ENCODE results near the gene ZNF366.

ZNF366 gene

DNA sequence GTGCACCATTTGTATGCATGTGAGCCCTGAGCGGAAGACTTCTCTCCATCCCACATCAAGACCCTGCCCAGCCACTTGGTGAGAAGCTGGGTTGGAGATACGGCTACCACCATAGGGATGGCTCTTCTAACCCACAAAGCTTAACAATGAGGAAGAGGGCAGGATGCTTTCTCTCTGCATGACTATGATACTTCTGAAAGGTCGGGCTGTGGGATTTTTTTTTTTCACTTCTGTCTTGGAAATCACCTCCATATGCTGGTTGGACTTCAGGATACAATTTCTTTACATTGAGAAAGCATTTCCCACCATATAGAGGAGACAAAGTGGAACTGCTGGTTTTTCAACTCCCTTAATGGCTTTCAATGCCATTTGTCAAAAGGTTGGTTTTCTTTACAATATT is 30.5 kb downstream of the ZNF366 start:
- DNase-seq (ENCODE audit: extremely low spot score), result no peak
- POLR2A ChIA-PET, result interaction anchor here (1.3 kb wide), 1 partner anchor 11 kb away, joined by 5 read pairs; no protein-coding TSS in a partner anchor
- TF ChIP-seq, protein P1, sequence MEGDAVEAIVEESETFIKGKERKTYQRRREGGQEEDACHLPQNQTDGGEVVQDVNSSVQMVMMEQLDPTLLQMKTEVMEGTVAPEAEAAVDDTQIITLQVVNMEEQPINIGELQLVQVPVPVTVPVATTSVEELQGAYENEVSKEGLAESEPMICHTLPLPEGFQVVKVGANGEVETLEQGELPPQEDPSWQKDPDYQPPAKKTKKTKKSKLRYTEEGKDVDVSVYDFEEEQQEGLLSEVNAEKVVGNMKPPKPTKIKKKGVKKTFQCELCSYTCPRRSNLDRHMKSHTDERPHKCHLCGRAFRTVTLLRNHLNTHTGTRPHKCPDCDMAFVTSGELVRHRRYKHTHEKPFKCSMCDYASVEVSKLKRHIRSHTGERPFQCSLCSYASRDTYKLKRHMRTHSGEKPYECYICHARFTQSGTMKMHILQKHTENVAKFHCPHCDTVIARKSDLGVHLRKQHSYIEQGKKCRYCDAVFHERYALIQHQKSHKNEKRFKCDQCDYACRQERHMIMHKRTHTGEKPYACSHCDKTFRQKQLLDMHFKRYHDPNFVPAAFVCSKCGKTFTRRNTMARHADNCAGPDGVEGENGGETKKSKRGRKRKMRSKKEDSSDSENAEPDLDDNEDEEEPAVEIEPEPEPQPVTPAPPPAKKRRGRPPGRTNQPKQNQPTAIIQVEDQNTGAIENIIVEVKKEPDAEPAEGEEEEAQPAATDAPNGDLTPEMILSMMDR (IDR thresholded peaks at IDR 0.05; ENCODE audit: control extremely low read depth, extremely low read depth, low read depth, missing control alignments), result no peak
- CTCF ChIA-PET, result interaction anchor here (0.9 to 1.6 kb wide), 11 partner anchors 8 to 111 kb away, joined by 3 to 9 read pairs (median 4); no protein-coding TSS in a partner anchor

GRCh38 chr5:72476275-72476674 is 30.9 kb downstream of the ZNF366 start:
- TF ChIP-seq, protein P1 (IDR thresholded peaks at IDR 0.05; ENCODE audit: control extremely low read depth, extremely low read depth, low read depth, missing control alignments), result no peak
- no peak for DNase-seq (ENCODE audit: extremely low spot score)
- CTCF ChIA-PET, result interaction anchor here (1.0 to 2.6 kb wide), 7 partner anchors 7 to 49 kb away, joined by 3 to 9 read pairs (median 4); no protein-coding TSS in a partner anchor
- POLR2A ChIA-PET, result interaction anchor here (1.3 kb wide), 1 partner anchor 10 kb away, joined by 5 read pairs; no protein-coding TSS in a partner anchor

DNA sequence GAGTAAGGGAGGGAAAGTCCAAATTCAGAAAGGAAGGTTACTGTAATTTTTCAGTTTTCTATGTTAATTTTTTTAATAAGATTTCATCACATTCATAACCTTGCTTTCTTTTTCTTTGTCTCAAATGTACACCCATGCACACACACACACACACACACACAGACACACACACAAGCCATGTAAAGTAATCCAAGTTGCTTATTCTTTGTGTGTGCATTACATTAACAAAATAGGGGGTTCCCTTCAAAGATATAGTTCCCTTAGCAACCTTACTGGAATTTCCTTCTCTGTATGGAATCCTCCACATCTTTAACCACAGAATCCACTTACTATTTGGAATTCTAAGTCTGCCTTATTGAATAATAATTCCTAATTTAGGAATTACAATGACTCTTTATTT is 32.7 kb downstream of the ZNF366 start:
- TF ChIP-seq, protein P1 (IDR thresholded peaks at IDR 0.05; ENCODE audit: control extremely low read depth, extremely low read depth, low read depth, missing control alignments), result no peak
- CTCF ChIA-PET, result interaction anchor here (2.6 kb wide), 1 partner anchor 9 kb away, joined by 9 read pairs; no protein-coding TSS in a partner anchor

DNA sequence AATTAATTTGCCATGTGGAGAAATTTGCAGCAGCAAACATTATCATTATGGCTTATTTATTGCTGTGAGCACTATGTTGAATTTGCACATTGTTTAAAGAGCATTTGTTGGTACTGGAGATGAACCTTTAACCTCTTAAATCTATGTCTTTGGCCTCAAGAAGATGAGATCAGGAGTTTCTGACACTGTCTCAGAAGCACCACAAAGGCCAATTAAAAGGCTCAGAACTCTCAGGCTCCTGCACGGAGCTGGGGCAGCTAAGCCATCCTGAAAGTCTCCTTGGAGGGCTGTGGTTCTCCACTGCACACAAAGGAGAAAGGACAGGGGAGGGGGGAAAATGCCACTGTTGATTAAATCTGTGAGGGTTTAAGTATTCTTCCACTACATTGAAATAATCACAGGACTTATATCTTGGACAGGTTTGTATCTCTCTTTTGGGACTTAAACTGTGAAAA is 33.1 kb downstream of the ZNF366 start:
- TF ChIP-seq, protein P1 (IDR thresholded peaks at IDR 0.05; ENCODE audit: control extremely low read depth, extremely low read depth, low read depth, missing control alignments), result no peak
- ChIA-PET CTCF (interaction anchor here (1.5 to 2.6 kb wide), 2 partner anchors 8 to 50 kb away, joined by 6 to 9 read pairs; no protein-coding TSS in a partner anchor), POLR2A (no interaction called here)
- DNase-seq (ENCODE audit: extremely low spot score), result no peak

More for the DNA sequence above, 32.7 kb downstream of the ZNF366 start:
- no peak for DNase-seq (ENCODE audit: extremely low spot score)
- POLR2A ChIA-PET, result no interaction called here

DNA sequence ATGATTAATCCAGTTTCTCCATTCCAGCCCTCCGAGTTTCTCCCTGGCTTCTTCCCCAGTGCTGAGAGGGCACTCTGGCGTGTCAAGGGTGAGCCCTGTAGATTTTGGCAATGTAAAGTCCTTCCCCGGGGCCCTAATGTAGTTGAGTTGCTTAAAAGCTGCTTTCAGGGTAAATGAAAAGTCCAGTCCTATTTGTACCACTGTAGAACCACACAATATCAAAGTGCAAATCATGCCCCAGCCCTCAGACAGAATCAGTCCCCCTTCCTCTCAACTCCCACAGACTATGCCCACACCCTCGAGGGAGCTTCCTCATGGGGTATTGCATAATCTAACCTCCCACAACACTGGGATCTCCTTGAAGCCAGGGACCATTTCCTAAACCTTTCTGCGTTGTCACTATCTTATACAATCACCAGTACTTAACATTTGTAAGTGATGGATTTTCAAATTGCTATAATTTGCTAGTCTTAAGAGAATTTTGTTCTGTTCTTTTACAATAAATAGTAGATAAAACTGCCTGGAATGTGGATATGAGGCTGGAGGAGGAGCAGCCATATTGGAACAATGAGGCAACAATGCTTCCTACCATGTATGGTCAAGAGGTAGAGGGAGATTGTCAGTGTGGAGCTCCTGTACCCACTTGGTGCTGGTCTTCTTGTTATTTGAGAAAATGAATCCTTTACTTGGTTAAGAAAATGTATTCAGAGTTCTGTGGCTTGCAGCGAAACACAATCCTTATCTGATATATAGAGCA is 34.4 kb downstream of the ZNF366 start:
- TF ChIP-seq, protein P1 (IDR thresholded peaks at IDR 0.05; ENCODE audit: control extremely low read depth, extremely low read depth, low read depth, missing control alignments), result no peak
- ChIA-PET CTCF (interaction anchor here (0.9 to 2.0 kb wide), 3 partner anchors 28 to 65 kb away, joined by 3 to 6 read pairs (median 5); no protein-coding TSS in a partner anchor), POLR2A (no interaction called here)
- no peak for DNase-seq (ENCODE audit: extremely low spot score)

GRCh38 chr5:72472031-72472430 is 35.2 kb downstream of the ZNF366 start:
- CTCF ChIA-PET, result interaction anchor here (1.0 to 2.0 kb wide), 3 partner anchors 11 to 52 kb away, joined by 3 to 5 read pairs (median 3); no protein-coding TSS in a partner anchor
- TF ChIP-seq, protein P1 (IDR thresholded peaks at IDR 0.05; ENCODE audit: control extremely low read depth, extremely low read depth, low read depth, missing control alignments), result no peak
- POLR2A ChIA-PET, result no interaction called here
- no peak for DNase-seq (ENCODE audit: extremely low spot score)

Measured in GM10248 (cell line).